ENCODE results near the gene MGAT3. TPM values are rescaled to one million over a fixed set of nuclear protein-coding genes. Genes with fewer than 3 reads are reported as not detected.

Gene MGAT3
- total and polyA plus RNA-seq, 2 of the 8 experiments (the other 6 are each of a cell fraction or from before 2014, with no cell fraction given): 4.3 to 9.2 TPM

- peak overlapping the region; percentile 75 for H2AFZ ChIP-seq (ENCODE audit: low read length)
- H3K27ac ChIP-seq (ENCODE audit: low read depth, low read length): no peak overlapping the region
- H4K20me1 ChIP-seq (replicated peaks in 1 of 2; ENCODE audit: control insufficient read depth in 1 of 2, insufficient read depth in 2 of 2, low read length in 2 of 2): peaks cover 3 to 10% of the 10 kb centered on the region in 2 experiments
- H3K4me3 ChIP-seq (ENCODE audit: extremely low read depth in 1 of 4, insufficient read depth in 2 of 4, low read depth in 3 of 4, low read length in 4 of 4): peak overlapping the region in 2 of 4 experiments; percentile 36 to 48; a peak in 3 of 8 replicates
- no peak overlapping the region for H3K23ac ChIP-seq (ENCODE audit: insufficient read length)
- no peaks in the 10 kb centered on the region for H3K27me3 ChIP-seq (replicated peaks in 1 of 4; ENCODE audit: control insufficient read depth in 3 of 4, extremely low read depth in 1 of 4, insufficient read depth in 3 of 4, low read length in 3 of 4)
- H2BK12ac ChIP-seq (ENCODE audit: low read depth, low read length): peak overlapping the region; percentile 91
- peak overlapping the region; percentile 12 for H2BK120ac ChIP-seq (replicated peaks; ENCODE audit: low read depth, low read length)
- no peak overlapping the region for H3K56ac ChIP-seq (replicated peaks; ENCODE audit: insufficient read length, low read depth, low read length)
- 0 out of 2 replicates have a peak, but pooled peaks cover under 1% of the 10 kb centered on the region for H3K79me1 ChIP-seq (ENCODE audit: low read depth, low read length)
- peak in 1 of 2 experiments; percentile 99 for DNase-seq (ENCODE audit: low read depth in 1 of 2, low spot score in 2 of 2)
- H2AK5ac ChIP-seq (ENCODE audit: low read depth, low read length): peak overlapping the region; percentile 27; the same call in 1 of the 2 replicates
- ChIA-PET POLR2A (ENCODE audit: partially characterized antibody) (interaction anchor here (0.5 to 3.6 kb wide), 9 partner anchors 12 to 800 kb away, joined by 3 to 61 read pairs (median 4); partner anchors contain the start of genes ATF4 and RPL3), CTCF (ENCODE audit: partially characterized antibody) (interaction anchor here (0.6 to 21.9 kb wide), 70 partner anchors 10 to 1679 kb away, joined by 3 to 361 read pairs (median 4); partner anchors contain the start of gene MIEF1)
- H2BK5ac ChIP-seq (ENCODE audit: low read depth, low read length): peak overlapping the region; percentile 92; the same call in 1 of the 2 replicates
- peak overlapping the region; percentile 97 for H3K18ac ChIP-seq (ENCODE audit: extremely low read depth, low read length)
- peak overlapping the region; percentile 87 for H4K8ac ChIP-seq (ENCODE audit: extremely low read depth, insufficient read depth, low read length)
- H3K4ac ChIP-seq (replicated peaks; ENCODE audit: insufficient read length, low read depth, low read length): peak overlapping the region; percentile 95
- H3K14ac ChIP-seq (ENCODE audit: insufficient read length): no peak overlapping the region
- peak overlapping the region; percentile 96; the same call in 1 of the 2 replicates for H2BK20ac ChIP-seq (ENCODE audit: low read length)
- peak overlapping the region; percentile 25; the same call in 1 of the 2 replicates for H2BK15ac ChIP-seq (ENCODE audit: low read length)
- peaks cover 8% of the 10 kb centered on the region for H3K23me2 ChIP-seq (ENCODE audit: low read depth, low read length)
- peak overlapping the region; percentile 55 for H4K5ac ChIP-seq (ENCODE audit: insufficient read length, low read depth, low read length)
- H4K91ac ChIP-seq (replicated peaks; ENCODE audit: insufficient read length, low read length): peak overlapping the region; percentile 94
- no peak overlapping the region for H3K9ac ChIP-seq (replicated peaks in 1 of 4; ENCODE audit: extremely low read depth in 1 of 4, low read depth in 3 of 4, low read length in 3 of 4)
- peak overlapping the region; percentile 48 to 74 for H3K4me2 ChIP-seq (ENCODE audit: insufficient read depth in 1 of 2, low read depth in 2 of 2, low read length in 2 of 2)
- no peak for FAIRE-seq
- no peaks in the 10 kb centered on the region for H3K9me3 ChIP-seq (ENCODE audit: insufficient read depth in 2 of 2, low read depth in 1 of 2, low read length in 1 of 2)
- peaks cover 0 to 3% (median 0%) of the 10 kb centered on the region in 4 experiments; a peak in 1 of 8 replicates for H3K36me3 ChIP-seq (ENCODE audit: control insufficient read depth in 2 of 4, insufficient read depth in 4 of 4, low read length in 3 of 4)
- WGBS, 2 experiments (ENCODE audit: extremely low coverage in 1 of 2, insufficient coverage in 1 of 2, insufficient read length in 1 of 2, insufficient replicate concordance in 2 of 2, low coverage in 1 of 2, low lambda C conversion rate in 2 of 2, missing lambda C conversion rate in 1 of 2): 7% methylated on average over 33 of the region's 41 CpGs; no CpG with 5 or more reads in 1 of the 2 experiments
- H3K4me1 ChIP-seq (replicated peaks in 1 of 4; ENCODE audit: control insufficient read depth in 3 of 4, insufficient read depth in 4 of 4, low read length in 3 of 4): peaks cover 15 to 43% (median 27%) of the 10 kb centered on the region in 4 experiments
- H3K79me2 ChIP-seq (ENCODE audit: control insufficient read depth in 1 of 2, insufficient read depth in 2 of 2, low read length in 2 of 2): peaks cover 0 to 14% of the 10 kb centered on the region in 2 experiments; a peak in 2 of 4 replicates
- TF ChIP-seq PHF8 (conservative IDR thresholded peaks at IDR 0.05; ENCODE audit: low read depth, low read length): no peak
- TF ChIP-seq BRCA1 (IDR thresholded peaks at IDR 0.05; ENCODE audit: low read depth, low read length): no peak
- peak; percentile 55; the same call in 1 of the 2 replicates for TF ChIP-seq YY1 (IDR thresholded peaks at IDR 0.05; ENCODE audit: low read depth, low read length)
- TF ChIP-seq KDM4A (IDR thresholded peaks at IDR 0.05; ENCODE audit: low read depth, low read length, severe bottlenecking): no peak
- TF ChIP-seq TAF7 (optimal IDR thresholded peaks at IDR 0.05; ENCODE audit: borderline replicate concordance, low read depth, low read length): no peak
- TF ChIP-seq CREB1 (IDR thresholded peaks at IDR 0.05): no peak
- TF ChIP-seq SP2 (IDR thresholded peaks at IDR 0.05; ENCODE audit: low read length): no peak
- peak in 1 of 2 experiments; percentile 78; a peak in 2 of 4 replicates for TF ChIP-seq SIN3A (conservative IDR thresholded peaks at IDR 0.05 in 1 of 2, IDR thresholded peaks at IDR 0.05 in 1 of 2; ENCODE audit: low read depth in 1 of 2, low read length in 2 of 2)
- TF ChIP-seq CBX5 (IDR thresholded peaks at IDR 0.05; ENCODE audit: low read depth, low read length): no peak
- TF ChIP-seq E2F6 (IDR thresholded peaks at IDR 0.05): no peak
Measured at GRCh38 chr22:39534591-39535356, 78.0 kb downstream of the MGAT3 start.

All from H1 (cell line).